HG02943 (cell line): ENCODE measurements around the gene UBE2V1.
A peak's percentile ranks its signal among the peaks of the same experiment; 100 is the strongest.
"Not testable (repeated sequence)": the region's sequence is repeated elsewhere in the genome, so short reads cannot be mapped to it uniquely, and the experiment has no call there.

Experiments
- ATAC-seq: cut with Tn5 transposase; IDR thresholded peaks from one replicate; pipeline ENCODE4 v1.9.1; 2021; ENCODE audit warnings: mild to moderate bottlenecking, low read depth, moderate library complexity; ENCODE audit not compliant: unreplicated experiment

Gene UBE2V1

DNA sequence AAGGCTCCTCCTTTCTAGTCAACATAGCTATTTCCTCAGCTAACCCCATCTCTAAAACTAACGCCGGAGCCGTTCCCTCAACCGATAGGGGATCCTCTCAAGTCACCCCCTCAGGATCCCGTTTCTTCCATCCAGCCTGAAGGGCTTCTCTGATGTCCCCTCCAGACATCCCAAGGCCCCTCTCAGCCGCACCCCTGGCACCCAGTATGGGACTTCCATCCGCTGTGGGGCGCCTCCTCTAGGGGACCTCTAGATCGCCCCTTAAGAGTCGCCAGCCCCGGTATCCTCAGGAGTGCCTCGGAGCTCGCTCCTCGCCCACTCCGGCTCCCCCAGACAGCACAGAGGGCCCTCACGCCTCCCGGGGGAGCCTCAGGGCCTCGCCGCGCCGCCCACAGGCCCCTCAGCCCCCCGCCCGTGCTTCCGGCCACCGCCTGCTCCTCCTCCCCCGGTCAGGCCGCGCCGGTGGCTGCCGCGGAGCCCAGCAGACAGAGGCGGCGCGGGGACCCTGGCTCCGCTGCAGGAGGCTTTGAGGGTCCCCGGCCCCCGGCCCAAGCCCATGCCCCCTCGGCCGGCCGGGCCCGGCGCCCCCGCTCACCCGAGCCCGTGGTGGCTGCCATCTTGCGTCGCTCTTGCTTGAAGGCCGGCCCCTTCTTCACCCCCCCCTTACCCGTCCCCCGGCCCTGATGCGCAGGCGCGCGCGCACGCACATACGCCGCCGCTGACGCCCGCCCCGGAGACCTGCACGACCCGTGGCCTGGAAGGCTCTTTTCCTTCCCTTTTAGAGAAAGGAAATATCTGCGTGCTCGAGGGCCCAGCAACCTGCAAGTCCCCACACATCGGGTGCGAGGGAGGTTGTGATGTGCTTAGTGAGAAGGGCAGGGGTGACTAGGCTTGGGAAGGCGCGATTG, at the start of gene UBE2V1:
Gene UBE2V1, minus strand, starts transcription at position 639 of the 908 bp plus-strand sequence. Its CDS starts 22 bp downstream, at position 617.
- ATAC-seq, result no peak

DNA sequence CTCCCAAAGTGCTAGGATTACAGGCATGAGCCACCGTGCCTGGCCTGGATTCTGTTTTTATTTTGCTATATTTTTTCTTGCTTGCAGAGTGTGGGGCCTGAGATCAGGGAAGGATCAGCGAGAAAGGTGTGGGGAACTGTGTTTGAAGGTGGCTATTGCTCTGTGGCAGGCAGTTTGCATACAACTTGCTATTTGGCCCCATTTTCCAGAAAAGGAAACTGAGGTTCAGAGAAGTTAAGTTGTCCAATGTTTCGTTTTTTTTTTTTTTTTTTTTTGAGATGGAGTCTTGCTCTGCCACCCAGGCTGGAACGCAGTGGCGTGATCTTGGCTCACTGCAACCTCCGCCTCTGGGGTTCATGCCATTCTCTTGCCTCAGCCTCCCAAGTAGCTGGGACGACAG, 48.5 kb upstream of the UBE2V1 start:
- not testable (repeated sequence) for ATAC-seq

DNA sequence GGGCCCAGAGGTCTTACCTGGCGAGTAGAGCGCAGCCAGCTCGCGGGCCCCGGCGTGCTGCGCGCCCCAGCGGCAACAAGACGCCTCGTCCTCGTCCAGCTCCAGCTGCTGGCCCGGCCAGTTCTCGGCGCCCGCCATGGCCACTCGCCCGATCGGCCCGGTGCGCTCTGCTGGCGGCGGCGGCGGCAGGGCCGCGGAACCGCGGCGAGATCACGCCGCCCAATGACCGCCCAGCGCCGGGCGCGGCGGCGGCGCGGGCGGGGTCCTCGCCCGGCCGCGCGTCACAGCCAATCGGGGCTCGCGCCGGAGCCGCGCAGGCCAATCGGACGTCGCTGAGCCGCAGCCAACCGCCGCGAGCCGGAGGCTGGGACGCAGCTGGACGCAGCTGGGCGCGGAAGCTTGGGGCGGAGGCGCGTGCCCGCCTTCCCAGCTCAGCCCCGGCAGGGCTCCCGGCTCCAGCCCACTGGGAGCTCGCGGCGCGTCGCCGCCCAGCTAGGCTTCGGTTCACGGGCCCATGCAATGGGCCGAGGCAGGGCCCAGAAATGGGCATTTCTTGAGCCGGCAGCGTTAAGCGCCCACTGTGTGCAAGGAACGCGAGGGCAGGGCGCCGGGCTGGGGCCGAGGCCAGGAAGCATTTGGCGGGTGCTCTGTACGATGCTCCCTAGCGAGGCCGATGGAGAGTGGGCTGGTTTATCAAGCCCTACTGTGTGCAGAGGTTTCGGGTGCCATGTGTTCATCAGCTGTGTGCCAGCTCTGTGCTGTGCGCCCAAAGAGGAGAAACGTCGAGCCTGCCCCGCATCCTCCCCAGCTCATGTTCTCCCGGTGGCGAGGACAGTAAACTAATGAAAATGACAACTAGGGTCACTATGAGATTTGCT, 40.8 kb upstream of the UBE2V1 start, which contains the start of gene PEDS1:
Gene PEDS1, minus strand, starts transcription at position 224 of the 878 bp plus-strand sequence. Its CDS starts 86 bp downstream, at position 138.
- ATAC-seq, result peak; percentile 85

DNA sequence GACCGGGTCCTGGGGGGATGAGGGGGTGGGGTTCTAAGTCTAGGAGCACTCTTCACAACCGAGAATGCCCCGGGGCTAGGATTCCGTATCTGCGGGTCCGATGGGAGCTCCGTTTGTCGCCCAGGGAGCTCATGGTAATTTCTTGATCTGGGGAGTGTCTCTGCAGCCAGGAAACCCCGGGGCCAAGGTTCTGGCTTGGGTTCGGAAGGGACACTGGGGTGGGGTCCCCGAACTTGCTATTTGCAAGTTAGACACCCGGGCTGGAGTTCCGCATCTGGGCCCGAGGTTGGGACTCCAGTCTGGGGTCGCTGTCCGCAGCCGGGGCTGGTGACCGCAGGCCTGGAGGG, 40.2 kb upstream of the UBE2V1 start:
- ATAC-seq, result peak; percentile 12

DNA sequence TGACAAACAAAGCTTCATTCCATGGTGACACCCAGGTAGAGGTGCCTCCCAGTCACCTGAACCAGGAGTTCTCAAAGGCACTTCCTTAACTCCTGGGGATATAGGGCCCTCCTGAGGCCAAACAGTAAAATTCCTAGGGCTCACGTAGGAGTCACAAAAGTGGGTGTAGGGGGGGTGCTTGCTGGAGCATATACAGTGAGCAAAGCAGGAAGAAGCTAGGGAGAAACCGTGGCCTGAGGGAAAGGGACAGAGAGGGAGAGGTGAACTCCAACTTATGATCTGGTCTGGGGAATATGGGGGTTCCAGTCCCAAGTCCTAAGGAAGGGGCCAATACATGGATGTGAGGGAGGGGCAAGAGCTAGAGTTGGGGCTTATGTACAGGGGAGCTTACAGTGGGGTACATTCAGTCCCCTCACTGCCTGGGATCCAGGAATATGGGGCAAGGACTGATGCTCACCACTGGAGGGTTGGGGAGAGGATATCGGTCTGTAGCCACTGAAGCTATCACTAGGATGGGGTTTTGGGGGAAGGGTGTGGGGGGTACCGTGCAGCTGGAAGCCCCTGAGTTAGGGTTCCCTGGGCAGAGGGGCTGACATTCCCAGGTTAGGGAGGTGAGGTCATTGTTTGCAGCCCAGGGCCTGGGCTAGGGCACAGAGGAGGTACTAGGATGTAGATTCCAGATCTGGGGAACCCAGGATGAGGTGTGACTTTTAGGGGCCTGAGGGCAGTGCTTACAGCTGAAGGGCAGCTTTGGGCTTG, 39.6 kb upstream of the UBE2V1 start:
- no peak for ATAC-seq

DNA sequence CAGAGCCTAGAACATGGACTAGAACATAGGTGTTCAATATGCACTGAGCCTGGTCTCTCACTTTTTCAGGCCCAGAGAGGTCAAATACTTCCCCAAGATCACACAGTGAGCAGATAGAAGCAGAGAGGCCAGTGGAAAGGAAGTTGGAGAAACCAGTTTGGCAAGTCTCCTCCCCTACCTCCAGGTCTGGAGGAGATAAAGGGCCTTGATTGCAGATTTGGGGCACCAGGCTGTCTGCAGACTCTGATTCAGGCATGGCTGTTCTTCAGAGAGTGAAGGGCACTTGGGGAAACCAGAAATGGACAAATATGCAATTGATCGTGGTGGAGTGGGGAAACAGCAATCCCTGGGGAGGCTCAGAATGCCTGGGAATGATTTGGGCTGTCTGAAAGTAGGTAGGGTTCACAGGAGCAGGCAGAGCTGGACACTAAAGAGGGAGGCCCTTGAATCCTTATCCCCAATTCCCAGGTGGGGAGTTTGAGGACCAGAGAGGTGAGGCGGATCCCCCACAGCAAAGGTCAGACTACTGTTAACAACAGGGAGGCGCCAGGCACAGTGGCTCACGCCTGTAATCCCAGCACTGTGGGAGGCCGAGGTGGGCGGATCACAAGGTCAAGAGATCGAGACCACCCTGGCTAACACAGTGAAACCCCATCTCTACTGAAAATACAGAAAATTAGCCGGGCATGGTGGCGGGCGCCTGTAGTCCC, 38.2 kb upstream of the UBE2V1 start:
- no peak for ATAC-seq

DNA sequence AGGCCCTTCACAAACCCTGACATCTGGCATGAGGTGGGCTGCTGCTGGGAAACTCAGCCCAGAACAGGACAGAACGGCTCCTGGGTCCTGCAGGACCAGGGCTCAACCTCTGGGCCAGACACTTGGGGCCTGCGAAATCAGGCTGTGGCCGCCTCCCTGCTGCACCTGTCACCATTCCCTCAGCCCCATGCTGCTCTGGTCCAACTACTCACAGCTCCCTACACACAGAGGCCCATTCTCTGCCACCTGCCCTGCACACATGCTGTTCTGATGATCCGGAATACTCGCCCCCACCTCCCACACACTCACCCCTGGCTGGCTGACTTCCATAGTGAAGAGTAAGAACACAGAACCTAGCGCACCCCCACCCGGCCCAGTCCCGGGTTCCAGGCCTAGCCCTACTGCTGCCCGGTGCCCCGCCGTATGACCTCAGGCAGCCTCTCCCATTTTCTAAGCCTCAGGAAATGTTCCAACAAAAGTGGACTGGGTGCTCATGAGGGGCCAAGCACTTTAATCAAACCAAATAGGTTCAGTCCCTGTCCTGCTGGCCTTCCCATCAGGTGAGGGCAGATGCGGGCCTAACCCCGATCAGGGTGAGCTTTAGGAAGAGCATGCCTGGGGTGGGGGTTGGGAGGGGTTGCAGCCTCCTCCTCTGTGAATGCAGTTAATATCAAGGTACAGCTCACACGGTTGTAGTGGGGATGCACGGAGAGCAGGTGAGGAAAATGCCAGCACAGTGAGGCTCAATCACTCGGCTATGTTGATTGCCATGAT, 36.7 kb upstream of the UBE2V1 start:
- no peak for ATAC-seq

DNA sequence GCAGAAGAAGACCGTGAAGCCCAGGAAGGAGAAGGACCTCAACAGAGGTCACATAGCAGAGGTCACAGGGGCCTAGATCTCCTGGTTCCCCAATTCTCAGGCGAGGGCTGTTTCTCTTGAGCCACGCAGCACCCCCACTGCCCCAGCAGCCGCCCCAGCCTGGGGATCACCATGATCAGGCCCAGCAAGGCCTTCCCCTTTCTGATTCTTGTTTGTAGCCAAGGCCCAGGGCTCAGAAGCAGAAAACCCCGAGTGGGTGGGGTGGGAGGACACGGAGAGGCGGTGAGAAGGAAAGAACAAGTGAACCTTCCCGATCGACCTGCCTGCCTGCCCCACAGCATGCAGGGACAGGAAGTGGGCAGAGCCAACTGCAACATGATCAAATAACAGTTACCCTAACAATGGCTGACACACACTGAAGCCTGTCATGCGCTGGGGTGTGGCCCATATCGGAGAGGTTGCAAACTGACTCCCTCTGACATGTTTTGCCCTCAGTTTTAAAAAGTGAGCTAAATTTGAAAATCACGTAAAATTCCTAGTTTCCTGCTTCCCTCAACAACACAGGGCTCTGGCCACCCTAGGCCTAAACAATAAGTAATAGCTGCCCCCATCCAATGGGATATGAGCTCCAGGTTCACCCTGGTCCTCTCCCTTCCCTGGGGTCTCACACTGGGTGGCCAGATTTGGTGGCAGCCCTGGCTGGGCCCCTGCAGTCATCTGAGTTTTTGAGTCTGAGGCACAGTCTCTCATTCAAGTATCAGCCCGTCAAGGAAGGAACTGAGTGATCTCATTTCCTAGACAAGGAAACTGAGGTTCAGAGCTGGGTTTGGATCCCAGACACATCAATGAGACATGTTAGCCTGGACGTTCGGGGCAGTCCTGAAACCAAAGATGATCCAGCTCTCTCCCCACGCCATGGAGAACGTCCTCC, 34.0 kb upstream of the UBE2V1 start:
- peak; percentile 59 for ATAC-seq

DNA sequence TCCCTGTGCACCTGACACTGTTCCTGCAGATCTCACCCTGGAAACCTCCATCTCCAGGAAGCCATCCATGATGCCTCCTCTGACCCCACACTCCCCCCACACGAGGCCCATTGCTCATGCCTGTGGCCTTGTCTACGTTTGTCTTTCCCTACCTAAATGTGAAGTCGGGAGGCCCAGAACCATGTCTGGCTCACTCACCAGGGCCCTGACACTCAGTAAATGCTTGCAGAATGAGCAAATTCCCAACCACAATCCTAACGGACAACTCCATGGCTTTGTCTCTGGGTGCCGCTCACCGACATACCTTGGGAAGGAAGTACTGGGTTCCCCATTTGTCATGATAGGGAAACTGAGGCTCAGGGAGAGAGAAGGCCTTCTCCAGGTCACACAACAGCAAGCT, 33.3 kb upstream of the UBE2V1 start:
- no peak for ATAC-seq

DNA sequence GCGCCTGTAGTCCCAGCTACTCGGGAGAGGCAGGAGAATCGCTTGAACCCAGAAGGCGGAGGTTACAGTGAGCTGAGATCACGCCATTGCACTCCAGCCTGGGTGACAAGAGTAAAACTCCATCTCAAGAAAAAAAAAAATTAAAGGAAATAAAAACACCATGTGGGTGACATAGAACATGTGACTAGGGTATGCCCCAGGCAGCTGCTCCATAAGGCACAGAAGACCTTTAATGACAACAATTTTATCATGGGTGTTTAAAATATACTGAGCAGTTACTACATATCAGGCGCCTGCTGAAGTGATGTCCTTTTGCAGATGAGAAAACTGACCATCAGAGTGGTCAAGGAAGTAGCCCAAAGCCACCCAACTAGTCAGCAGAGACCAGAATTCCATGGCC, 32.6 kb upstream of the UBE2V1 start:
- no peak for ATAC-seq

DNA sequence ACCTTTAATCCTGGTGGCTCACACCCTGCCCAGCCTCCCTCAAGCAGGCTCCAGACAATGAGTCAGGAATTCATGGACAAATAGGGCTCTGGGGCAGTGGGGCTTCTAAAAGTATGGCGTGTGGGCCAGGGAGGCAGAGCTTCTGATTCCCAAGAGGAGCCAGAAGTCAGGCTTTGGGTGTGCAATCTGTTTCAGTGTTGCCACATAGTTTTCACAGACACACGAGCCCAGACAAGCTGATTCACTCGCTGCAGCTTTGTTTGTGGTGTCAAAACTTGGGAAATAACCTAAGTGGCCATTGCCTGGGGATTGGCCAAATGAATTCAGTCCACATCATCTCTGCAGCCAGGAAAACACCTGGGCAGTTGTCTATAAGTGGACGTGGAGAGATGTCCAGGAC, 31.4 kb upstream of the UBE2V1 start:
- no peak for ATAC-seq

DNA sequence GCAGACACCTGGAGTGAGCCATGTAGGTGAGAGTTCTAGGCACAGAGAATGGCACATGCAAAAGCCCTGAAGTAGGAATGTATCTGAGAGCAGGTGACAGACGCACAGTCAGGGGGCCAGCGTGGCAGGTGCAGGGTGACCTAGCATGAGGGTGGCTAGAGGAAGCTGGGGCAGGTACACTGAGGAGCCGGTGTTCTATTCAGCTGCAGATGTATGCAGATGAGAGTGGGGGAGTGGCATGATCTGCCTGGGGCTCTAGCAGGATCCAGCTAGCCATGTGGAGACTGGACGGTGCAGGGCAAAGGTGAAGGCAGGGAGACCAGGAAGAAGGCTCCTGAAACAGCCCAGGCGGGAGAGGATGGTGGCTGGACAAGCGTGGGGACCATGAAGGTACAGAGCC, 29.9 kb upstream of the UBE2V1 start:
- ATAC-seq, result no peak

DNA sequence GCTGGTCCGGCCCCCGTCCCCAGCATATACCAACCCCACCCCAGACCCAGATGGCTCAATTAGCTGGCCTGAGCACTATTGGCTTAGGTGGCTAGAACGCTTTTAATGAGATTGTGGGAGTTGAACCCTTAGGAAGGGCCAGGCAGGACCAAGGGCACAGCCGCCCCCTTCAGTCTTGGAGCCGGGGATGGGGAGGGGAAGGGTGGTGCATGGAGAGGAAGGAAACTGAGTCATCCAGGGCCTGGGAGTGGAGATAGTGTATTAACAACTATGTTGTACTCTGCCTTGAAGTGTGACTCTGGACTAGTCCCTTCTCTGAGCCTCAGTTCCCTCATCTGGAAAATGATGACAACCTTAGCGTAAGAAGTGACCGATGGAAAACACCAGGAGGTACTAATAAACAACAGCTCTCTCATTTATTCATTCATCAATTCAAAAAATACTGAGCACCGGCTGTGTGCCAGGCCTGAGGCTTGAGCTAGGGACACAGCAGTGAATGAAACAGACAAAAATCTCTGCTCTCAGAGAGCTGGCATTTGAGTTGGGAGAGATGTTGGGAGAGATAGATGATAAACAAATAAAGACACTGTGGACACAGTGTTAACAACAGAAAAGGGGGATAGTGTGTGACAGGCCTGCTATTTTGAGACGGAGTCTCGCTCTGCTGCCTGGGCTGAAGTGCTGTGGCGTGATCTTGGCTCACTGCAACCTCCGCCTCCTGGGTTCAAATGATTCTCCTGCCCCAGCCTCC, 29.0 kb upstream of the UBE2V1 start:
- ATAC-seq, result no peak

DNA sequence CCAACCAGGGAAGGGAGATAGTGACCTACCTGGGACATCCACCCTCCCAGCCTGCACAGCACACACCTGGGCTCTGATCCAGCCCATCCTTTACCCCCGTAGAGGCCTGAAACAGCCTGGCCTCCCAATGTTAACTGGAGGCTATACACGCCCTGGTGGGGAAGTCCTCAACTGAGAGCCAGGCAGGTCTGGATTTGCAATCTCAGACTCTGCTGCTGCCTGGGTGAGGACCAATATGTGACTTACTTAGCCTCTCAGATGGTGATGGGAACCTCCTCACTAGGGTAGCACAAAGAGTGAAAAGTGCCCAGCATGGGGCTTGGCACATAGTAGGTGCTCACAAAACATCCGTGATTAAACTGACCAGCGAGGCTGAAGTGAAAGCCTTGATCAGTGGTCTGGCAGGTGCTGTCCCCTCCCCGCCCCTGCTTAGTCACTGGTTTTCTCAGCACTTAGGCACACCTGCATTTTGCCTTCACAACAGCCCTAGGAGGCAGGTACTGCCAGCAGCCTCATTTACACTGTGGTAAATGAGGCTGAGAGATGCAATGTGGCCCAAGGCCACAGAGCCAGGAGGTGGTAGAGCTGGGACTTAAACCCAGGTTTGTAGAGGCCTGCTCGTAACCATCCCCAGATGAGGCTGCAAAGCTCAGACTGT, 28.2 kb upstream of the UBE2V1 start:
- no peak for ATAC-seq

DNA sequence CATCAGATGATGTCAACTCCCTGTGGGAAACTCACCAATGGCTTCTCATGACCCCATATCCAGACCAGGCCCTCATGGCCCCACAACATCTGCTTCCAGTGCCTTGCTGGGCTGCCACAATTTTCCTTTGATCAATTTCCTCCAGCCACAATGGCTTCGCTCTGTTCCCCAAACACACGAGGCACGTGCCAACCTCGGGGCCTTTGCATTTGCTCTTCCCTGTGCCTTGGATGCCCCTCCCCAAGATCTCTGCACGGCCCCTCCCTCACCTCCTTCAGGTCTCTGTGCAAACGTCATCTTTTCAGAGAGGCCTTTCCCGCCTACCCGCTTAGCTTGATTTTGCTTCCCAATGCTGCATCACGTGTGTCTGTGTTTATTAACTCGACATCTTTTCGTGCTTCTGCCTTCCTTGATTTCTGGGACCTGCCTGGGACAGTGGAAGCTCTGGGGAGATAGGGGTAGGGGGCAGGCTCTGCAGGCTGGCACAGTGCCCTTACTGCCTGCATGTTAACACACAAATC, 27.4 kb upstream of the UBE2V1 start:
- ATAC-seq, result no peak

DNA sequence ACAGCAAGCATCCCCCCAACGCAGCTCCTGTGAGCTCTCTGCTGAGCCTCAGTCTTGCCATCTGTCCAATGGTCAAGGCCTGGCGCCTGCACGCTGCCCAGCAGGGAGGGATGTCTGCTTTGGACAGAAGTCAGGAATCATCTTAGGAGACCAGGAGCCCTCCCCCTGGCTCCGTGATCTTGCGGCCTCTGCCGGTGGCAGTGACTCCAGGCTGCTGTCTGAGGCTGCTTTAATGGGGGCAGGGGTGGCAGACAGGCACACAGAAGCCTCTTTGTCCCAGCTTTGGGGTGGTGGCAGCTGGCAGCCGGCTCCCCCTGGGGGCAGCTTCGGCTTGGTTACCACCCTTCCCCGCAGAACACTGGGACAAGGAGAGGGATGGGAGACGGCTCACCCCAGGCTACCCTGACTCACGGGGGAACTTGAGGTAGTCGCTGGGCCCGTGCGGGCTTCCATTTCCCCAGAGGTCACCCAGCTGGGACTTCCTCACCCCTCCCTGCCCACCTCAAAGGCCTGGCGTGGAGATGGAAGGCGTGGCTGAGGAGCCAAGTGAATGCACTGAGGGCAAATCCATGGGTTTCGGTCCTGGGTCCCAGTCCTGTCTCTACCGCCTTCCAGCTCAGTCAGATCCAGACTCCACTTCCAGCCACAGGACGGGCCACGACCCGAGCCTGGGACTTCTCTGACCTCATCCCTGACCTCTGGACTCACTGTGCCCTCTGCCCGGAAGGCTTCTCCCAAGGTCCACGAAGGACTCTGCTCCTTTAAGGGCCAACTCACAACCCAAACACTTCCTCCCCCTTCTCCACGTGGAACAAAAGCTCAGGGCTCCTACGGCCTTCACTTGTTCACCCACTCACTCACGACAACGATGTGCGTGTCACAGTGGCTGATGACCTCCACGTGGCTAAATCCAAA, 25.8 kb upstream of the UBE2V1 start:
- ATAC-seq, result no peak
